ENCODE data around the gene NEURL1. TPM values are rescaled to one million over a fixed set of nuclear protein-coding genes. Genes with fewer than 3 reads are reported as not detected.
A peak's percentile ranks its signal among the peaks of the same experiment; 100 is the strongest.

NEURL1 gene
- total RNA-seq, 3 donors from 2014 or later, result 15.9 to 68.7 (median 42.9) TPM

DNA sequence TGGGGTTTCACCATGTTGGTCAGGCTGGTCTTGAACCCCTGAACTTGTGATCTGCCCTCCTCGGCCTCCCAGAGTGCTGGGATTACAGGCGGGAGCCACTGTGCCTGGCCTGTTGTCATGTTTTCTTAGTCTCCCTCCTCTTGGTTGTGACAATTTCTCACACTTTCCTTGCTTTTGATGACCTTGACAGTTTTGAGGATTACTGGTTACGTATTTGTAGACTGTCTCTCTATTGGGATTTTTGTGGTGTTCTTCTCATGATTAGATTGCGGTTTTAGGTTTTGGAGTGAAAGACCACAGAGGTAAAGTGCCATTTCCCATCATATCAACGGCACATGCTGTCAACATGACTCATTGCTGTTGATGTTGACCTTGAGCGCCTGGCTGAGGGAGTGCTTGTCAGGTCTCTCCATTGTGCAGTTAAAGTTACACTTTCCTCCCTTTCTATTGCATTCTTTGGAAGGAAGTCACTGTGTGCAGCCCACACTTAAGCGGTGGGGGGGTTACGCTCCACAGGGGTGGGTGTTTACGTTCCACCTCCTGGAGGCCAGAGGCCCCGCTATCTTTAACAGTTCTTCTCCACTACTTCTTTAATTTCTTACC lies 10.8 kb downstream of the NEURL1 start:
- ATAC-seq (peak; percentile 13), DNase-seq (no peak)
- H3K4me3 ChIP-seq, result no peak overlapping the region
- peaks cover 2% of the 10 kb centered on the region for H3K4me1 ChIP-seq (ENCODE audit: low read depth)
- H3K9me3 ChIP-seq, result no peaks in the 10 kb centered on the region
- H3K36me3 ChIP-seq (ENCODE audit: low read depth), result no peaks in the 10 kb centered on the region
- intact Hi-C loops (cut with DNase I, micrococcal nuclease), result no loop called here
- TF ChIP-seq, protein P1, sequence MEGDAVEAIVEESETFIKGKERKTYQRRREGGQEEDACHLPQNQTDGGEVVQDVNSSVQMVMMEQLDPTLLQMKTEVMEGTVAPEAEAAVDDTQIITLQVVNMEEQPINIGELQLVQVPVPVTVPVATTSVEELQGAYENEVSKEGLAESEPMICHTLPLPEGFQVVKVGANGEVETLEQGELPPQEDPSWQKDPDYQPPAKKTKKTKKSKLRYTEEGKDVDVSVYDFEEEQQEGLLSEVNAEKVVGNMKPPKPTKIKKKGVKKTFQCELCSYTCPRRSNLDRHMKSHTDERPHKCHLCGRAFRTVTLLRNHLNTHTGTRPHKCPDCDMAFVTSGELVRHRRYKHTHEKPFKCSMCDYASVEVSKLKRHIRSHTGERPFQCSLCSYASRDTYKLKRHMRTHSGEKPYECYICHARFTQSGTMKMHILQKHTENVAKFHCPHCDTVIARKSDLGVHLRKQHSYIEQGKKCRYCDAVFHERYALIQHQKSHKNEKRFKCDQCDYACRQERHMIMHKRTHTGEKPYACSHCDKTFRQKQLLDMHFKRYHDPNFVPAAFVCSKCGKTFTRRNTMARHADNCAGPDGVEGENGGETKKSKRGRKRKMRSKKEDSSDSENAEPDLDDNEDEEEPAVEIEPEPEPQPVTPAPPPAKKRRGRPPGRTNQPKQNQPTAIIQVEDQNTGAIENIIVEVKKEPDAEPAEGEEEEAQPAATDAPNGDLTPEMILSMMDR (IDR thresholded peaks at IDR 0.05), result no peak

DNA sequence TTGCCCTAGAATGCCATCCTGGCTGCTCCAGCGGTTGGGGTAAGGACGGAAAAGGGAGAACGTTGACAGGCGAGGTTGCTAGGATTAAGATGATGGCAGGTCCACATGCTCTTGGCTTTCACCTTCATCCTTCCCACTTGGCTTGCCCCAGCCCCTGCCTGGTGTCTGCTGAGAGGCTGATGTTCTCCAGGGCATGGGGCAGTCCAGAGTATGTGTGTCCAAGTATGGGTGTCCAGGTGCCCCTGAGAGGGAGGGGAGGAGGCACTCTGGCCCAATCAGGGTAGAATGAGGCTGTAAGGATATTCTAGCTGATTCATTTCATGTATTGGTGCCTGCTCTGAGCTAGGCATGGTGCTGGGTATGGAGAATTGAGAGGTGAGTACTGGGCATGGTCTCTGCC lies 12.6 kb downstream of the NEURL1 start:
- Histone ChIP-seq H3K4me1 (ENCODE audit: low read depth) (peaks cover 2% of the 10 kb centered on the region), H3K4me3 (no peak overlapping the region), H3K36me3 (ENCODE audit: low read depth) (no peaks in the 10 kb centered on the region), H3K9me3 (no peaks in the 10 kb centered on the region)
- DNase-seq, result no peak
- TF ChIP-seq, protein P1 (IDR thresholded peaks at IDR 0.05), result no peak
- intact Hi-C loops (cut with DNase I, micrococcal nuclease), result no loop called here
- no peak for ATAC-seq

DNA sequence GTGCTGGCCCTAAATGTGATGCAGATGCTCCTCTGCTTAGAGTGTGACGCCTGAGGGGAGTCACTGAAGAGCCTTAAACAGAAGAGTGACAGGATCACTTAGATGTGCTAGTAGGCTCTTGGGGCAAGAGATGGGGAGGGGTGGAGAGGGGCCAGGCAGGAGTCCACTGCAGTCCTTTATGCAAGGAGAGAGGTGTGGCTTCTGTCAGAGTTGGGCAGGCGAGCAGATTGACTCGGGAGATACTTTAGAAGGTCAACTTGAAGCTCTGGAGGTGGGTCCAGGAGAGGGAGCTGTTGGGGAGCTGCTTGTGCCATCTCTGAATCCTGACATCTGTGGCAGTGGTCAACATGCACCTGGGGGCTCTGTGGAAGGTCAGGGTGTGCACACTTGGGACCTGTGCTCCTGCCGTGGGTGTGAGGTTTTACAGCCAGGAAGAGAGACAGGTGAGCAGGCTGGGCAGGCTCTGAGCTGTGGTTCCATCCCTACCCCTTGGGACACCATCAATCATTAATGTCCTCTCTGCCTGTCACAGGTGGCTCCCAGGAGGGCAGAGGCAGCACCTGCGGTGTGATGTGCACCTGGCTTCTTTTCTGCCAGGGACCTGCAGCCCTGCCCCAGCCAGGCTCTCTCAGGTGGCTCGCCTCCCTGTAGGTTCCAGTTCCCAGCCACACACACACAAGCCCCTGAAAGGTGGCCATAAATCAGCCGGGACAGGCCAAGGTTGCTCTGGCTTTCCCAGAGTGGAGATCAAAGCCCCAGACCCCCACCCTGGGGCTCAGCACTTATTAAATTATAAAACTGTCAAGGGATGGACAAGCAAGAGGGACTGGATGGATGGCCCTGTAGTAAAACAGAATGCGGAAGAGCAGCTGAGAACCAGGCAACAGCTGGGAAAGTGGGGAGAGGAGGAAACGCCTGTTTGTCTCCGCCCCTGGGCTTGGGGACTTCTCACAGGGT lies 14.0 kb downstream of the NEURL1 start:
- intact Hi-C loops (cut with DNase I, micrococcal nuclease), result no loop called here
- Histone ChIP-seq H3K4me1 (ENCODE audit: low read depth) (peaks cover 3% of the 10 kb centered on the region), H3K4me3 (no peak overlapping the region), H3K9me3 (no peaks in the 10 kb centered on the region), H3K36me3 (ENCODE audit: low read depth) (no peaks in the 10 kb centered on the region)
- TF ChIP-seq, protein P1 (IDR thresholded peaks at IDR 0.05), result no peak
- DNase-seq, result peak in 2 of 3 donors; percentile 26 to 75
- ATAC-seq, result peak; percentile 77

DNA sequence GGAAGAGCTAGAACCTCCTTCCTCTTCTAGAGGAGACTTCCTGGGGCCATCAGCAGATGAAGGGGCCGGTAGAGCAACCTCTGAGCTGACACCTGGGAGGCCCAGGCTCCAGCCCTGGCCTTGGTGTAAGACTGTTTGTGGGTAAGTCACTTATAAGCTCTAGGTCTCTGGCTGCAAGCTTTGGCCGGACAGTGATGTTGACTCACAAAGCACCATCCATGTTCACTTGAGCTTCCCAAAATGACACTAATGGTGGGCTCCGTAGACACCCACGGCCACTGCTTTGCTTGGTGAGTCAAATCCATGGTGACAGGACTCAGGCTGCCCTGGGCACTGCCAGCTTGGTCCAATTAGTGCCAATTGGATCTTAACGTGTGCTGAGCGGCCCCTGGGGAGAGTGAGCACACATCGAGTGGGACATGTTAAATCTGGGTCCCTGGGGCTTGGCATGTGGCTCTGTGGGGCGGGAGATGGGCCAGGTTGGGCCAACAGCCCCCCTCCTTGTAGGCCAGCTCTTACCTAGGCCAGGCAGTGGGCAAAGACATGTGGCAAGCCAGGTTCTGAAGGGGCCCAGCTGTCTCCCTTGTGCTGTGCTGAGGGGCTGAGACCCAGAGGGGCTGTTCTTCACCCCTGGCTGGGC lies 16.7 kb downstream of the NEURL1 start:
- H3K9me3 ChIP-seq, result no peaks in the 10 kb centered on the region
- H3K4me3 ChIP-seq, result no peak overlapping the region
- DNase-seq, result no peak
- H3K4me1 ChIP-seq (ENCODE audit: low read depth), result peaks cover 11% of the 10 kb centered on the region
- TF ChIP-seq, protein P1 (IDR thresholded peaks at IDR 0.05), result no peak
- H3K36me3 ChIP-seq (ENCODE audit: low read depth), result no peaks in the 10 kb centered on the region
- intact Hi-C loops (cut with DNase I, micrococcal nuclease), result no loop called here
- ATAC-seq, result no peak

DNA sequence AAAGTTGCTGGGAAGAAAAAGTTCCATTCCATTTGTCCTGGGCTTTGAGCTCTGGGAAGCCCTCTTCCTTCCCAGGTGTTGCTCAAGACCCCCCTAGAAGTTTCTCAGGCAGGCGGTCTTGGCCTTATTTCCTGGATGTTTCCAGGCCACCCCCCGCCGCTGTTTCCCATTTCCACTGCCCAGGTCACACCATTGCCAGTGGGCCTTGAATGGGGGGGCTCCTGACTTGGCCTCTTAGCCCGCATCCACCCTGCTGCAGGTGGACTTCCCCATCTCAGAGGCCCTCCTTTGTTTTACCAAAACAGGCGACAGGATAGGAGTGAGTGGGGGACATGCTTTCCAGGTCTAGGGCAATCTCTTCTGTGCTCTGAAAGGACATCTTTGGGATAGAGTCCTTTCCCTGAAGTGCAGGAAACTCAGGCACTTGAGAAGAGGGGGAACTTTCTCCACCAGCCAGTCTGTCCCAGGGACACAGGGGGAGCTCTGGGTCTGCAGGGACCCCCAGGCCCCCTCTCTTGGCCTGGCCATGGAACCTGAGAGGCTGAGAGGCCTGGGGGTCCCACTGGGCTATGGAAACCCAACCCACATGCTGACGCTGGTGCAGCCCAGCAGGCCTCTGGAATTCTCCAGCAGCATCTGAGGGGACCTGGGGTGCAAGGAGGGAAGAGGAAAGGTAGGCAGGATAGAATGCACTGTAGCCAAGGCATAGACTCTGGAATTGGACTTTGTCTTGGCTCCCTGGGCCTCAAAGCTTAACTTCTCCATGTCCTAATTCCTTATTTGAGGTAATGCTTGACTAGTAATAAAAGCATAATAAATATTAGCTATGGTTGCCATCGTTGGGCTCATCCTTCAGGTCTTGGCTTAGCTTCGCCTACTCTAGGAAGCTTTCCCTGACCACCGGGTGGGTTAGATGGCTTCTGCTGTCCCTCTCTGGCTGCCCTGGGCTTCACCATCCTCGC lies 17.6 kb downstream of the NEURL1 start:
- Histone ChIP-seq H3K36me3 (ENCODE audit: low read depth) (no peaks in the 10 kb centered on the region), H3K9me3 (no peaks in the 10 kb centered on the region), H3K4me3 (no peak overlapping the region), H3K4me1 (ENCODE audit: low read depth) (peaks cover 11% of the 10 kb centered on the region)
- intact Hi-C loops (cut with DNase I, micrococcal nuclease), result no loop called here
- DNase-seq (no peak), ATAC-seq (no peak)
- TF ChIP-seq, protein P1 (IDR thresholded peaks at IDR 0.05), result no peak
